K562 (cell line): ENCODE measurements around the gene CDIPT. TPM values are rescaled to one million over a fixed set of nuclear protein-coding genes. Genes with fewer than 3 reads are reported as not detected.

Experiments used
- AFF4 ChIP-seq: sonication (generic); formaldehyde crosslinking; IDR thresholded peaks from 2 replicates; pipeline ENCODE4 v1.8.0; 2023; ENCODE audit warnings: mild to moderate bottlenecking, missing genetic modification reagents
- BCLAF1 ChIP-seq, 2 experiments: fragments of 450-650 bp in 1 of 2; IDR thresholded peaks; 2 replicates each; pipeline ENCODE4 v1.6.1; 2011 to 2017; ENCODE audit warnings: low read depth in 2 of 2, antibody characterized with exemption in 1 of 2, borderline replicate concordance in 1 of 2, low read length in 1 of 2, mild to moderate bottlenecking in 1 of 2, mixed read lengths in 1 of 2; ENCODE audit not compliant: control insufficient read depth in 1 of 2
- ELK3 ChIP-seq: fragments of 450-650 bp; formaldehyde crosslinking; IDR thresholded peaks from 2 replicates; pipeline ENCODE4 v1.4.0; 2020; ENCODE audit warnings: mild to moderate bottlenecking
- HES1 ChIP-seq: fragments of 450-650 bp; IDR thresholded peaks from 2 replicates; pipeline ENCODE4 v1.6.1; 2016; ENCODE audit warnings: low read depth, mild to moderate bottlenecking, moderate library complexity
- HSF4 ChIP-seq: fragments of 250-450 bp; sonication (Bioruptor Pico); IDR thresholded peaks from 2 replicates; pipeline ENCODE4 v2.1.2; 2022; ENCODE audit warnings: mild to moderate bottlenecking, moderate library complexity, borderline replicate concordance
- L3MBTL2 ChIP-seq: fragments of 450-650 bp; IDR thresholded peaks from 2 replicates; pipeline ENCODE4 v1.6.1; 2016; ENCODE audit warnings: mild to moderate bottlenecking, moderate library complexity
- MED1 ChIP-seq: sonication (generic); formaldehyde crosslinking; IDR thresholded peaks from 2 replicates; pipeline ENCODE4 v1.8.1; 2023; ENCODE audit warnings: missing genetic modification reagents, borderline replicate concordance
- MEF2A ChIP-seq: IDR thresholded peaks from 2 replicates; pipeline ENCODE4 v1.6.1; 2011; ENCODE audit warnings: low read depth, mild to moderate bottlenecking, low read length, moderate library complexity; ENCODE audit not compliant: control insufficient read depth
- NR4A1 ChIP-seq, 2 experiments: fragments of 250-450 bp in 1 of 2; fragments of 450-650 bp in 1 of 2; sonication (Bioruptor Pico) in 1 of 2; IDR thresholded peaks; 2 replicates each; pipeline versions ENCODE4 v1.4.0 to v1.6.1; 2016 to 2020; ENCODE audit warnings: mild to moderate bottlenecking in 2 of 2, missing compliant biosample characterization in 1 of 2, missing genetic modification characterization in 1 of 2, moderate library complexity in 1 of 2
- PKNOX1 ChIP-seq: fragments of 450-650 bp; IDR thresholded peaks from 2 replicates; pipeline ENCODE4 v1.6.1; 2016
- SRF ChIP-seq, 2 experiments: fragments of 250-450, 450-650 bp in 1 of 2; sonication (Bioruptor Pico) in 1 of 2; sonication (generic) in 1 of 2; formaldehyde crosslinking; IDR thresholded peaks; 2 replicates each; pipeline versions ENCODE4 v1.5.0 to v1.5.1; 2020 to 2022; ENCODE audit warnings: mild to moderate bottlenecking in 1 of 2, missing genetic modification reagents in 1 of 2
- TBP ChIP-seq: optimal IDR thresholded peaks from 2 replicates; pipeline ENCODE3; 2011; ENCODE audit warnings: low read depth, low read length, improper control_type of control experiment
- XRCC3 ChIP-seq: fragments of 450-650 bp; IDR thresholded peaks from 2 replicates; pipeline ENCODE4 v1.6.1; 2017; ENCODE audit warnings: mild to moderate bottlenecking, moderate library complexity
- ZFP1 ChIP-seq: fragments of 450-650 bp; formaldehyde crosslinking; IDR thresholded peaks from 2 replicates; pipeline ENCODE4 v1.4.0; 2020; ENCODE audit warnings: mild to moderate bottlenecking, mixed read lengths
- polyA plus RNA-seq, 8 experiments: library from polyadenylated mRNA; depleted of rRNA in 4 of 8; stranded (reverse) in 5 of 8; unstranded in 3 of 8; fragments of >200 nt; fragmentation: Nextera tagmentation in 2 of 8; fragmentation: Illumina TruSeq in 1 of 8; extraction: Ambion mirVana in 2 of 8; extraction: Trizol in 1 of 8; gene quantifications; 2 replicates each; pipeline versions ENCODE4 v1.2.1 to v1.2.3, GENCODE V29; 2011 to 2014; ENCODE audit warnings: inconsistent platforms in 1 of 8, missing spikeins in 1 of 8
- total RNA-seq, 7 experiments: library from RNA; depleted of rRNA in 6 of 7; stranded (reverse); fragments of >200 nt in 6 of 7; fragmentation: Illumina TruSeq in 2 of 7; extraction: Trizol in 2 of 7; gene quantifications; 2 replicates each; pipeline versions ENCODE4 v1.2.1 to v1.2.3, GENCODE V29; 2011 to 2021; ENCODE audit warnings: low replicate concordance in 1 of 7
- TF ChIP-seq, protein P1 (sequence below): fragments of 250-450 bp; sonication (Bioruptor Pico); IDR thresholded peaks from 2 replicates; pipeline ENCODE4 v1.8.0; 2021; ENCODE audit warnings: mild to moderate bottlenecking, moderate library complexity

The CDIPT gene
- total and polyA plus RNA-seq, 9 of the 15 experiments (the other 6 are each of a cell fraction or from before 2014, with no cell fraction given) = 1.3 to 37.0 (median 23.0) TPM

- peak; percentile 63; the same call in 1 of the 2 replicates for TF ChIP-seq AFF4 (CRISPR knock-in tag)
- no peak for TF ChIP-seq MED1 (CRISPR knock-in tag)
- TF ChIP-seq HES1 = no peak
- TF ChIP-seq L3MBTL2 = no peak
- no peak for TF ChIP-seq MEF2A
- TF ChIP-seq TBP = no peak
- no peak for TF ChIP-seq ELK3 (CRISPR knock-in tag)
- no peak for TF ChIP-seq HSF4 (CRISPR knock-in tag)
- 0 out of 2 replicates have a peak, but pooled peaks have one; percentile 6 for TF ChIP-seq PKNOX1
- no peak for TF ChIP-seq NR4A1 (CRISPR knock-in tag; IDR thresholded peaks at IDR 0.05)
- TF ChIP-seq NR4A1 (tag; IDR thresholded peaks at IDR 0.05) = no peak
- TF ChIP-seq, protein P1, sequence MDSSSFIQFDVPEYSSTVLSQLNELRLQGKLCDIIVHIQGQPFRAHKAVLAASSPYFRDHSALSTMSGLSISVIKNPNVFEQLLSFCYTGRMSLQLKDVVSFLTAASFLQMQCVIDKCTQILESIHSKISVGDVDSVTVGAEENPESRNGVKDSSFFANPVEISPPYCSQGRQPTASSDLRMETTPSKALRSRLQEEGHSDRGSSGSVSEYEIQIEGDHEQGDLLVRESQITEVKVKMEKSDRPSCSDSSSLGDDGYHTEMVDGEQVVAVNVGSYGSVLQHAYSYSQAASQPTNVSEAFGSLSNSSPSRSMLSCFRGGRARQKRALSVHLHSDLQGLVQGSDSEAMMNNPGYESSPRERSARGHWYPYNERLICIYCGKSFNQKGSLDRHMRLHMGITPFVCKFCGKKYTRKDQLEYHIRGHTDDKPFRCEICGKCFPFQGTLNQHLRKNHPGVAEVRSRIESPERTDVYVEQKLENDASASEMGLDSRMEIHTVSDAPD (CRISPR knock-in tag) = no peak
- TF ChIP-seq ZFP1 = no peak
- no peak for TF ChIP-seq BCLAF1 (IDR thresholded peaks at IDR 0.05; ENCODE audit: borderline replicate concordance in 1 of 2, control insufficient read depth in 1 of 2, low read depth in 2 of 2, low read length in 1 of 2)
- TF ChIP-seq SRF (CRISPR knock-in tag; IDR thresholded peaks at IDR 0.05) = 0 out of 4 replicates have a peak, but pooled peaks of 1 of the 2 experiments have one; percentile 61
- TF ChIP-seq XRCC3 = no peak
These were observed 36.6 kb upstream of the CDIPT start, which contains the start of gene SEZ6L2 (continued) for GRCh38 chr16:29899516-29900101.
